ENCODE results near the gene FGF14. TPM values are rescaled to one million over a fixed set of nuclear protein-coding genes. Genes with fewer than 3 reads are reported as not detected.

The FGF14 gene
- total and polyA plus RNA-seq, 9 donors: 0.06 to 4.8 (median 0.60) TPM; not detected in 2

- no peaks in the 10 kb centered on the region for H3K36me3 ChIP-seq
- H3K27me3 ChIP-seq: no peaks in the 10 kb centered on the region
- no peak for DNase-seq
- WGBS, 3 donors: 60 to 61% (median 61%) methylated on average over 3 of the region's 3 CpGs
- no peaks in the 10 kb centered on the region for H3K9me3 ChIP-seq
- H3K4me3 ChIP-seq: no peak overlapping the region
- H3K4me1 ChIP-seq (ENCODE audit: insufficient read depth): no peaks in the 10 kb centered on the region
- no peak overlapping the region for H3K27ac ChIP-seq
- intact Hi-C loops (cut with DNase I): no loop called here
- TF ChIP-seq POLR2A (IDR thresholded peaks at IDR 0.05): no peak
- no peak for TF ChIP-seq EP300 (IDR thresholded peaks at IDR 0.05)
- TF ChIP-seq CTCF (IDR thresholded peaks at IDR 0.05): no peak
Measured at GRCh38 chr13:102132777-102133295, 269.0 kb downstream of the FGF14 start.

GRCh38 chr13:102131246-102131645 is 270.6 kb downstream of the FGF14 start:
- Histone ChIP-seq H3K27me3 (no peaks in the 10 kb centered on the region), H3K9me3 (no peaks in the 10 kb centered on the region), H3K36me3 (no peaks in the 10 kb centered on the region), H3K4me1 (ENCODE audit: insufficient read depth) (no peaks in the 10 kb centered on the region), H3K4me3 (no peak overlapping the region), H3K27ac (no peak overlapping the region)
- 67 to 78% (median 75%) methylated on average over 2 of the region's 2 CpGs for WGBS, 3 donors
- intact Hi-C loops (cut with DNase I): no loop called here
- no peak for TF ChIP-seq EP300 (IDR thresholded peaks at IDR 0.05)
- TF ChIP-seq POLR2A (IDR thresholded peaks at IDR 0.05): no peak
- no peak for TF ChIP-seq CTCF (IDR thresholded peaks at IDR 0.05)
- no peak for DNase-seq

- WGBS, 3 donors: 67 to 68% (median 67%) methylated on average over 4 of the region's 4 CpGs
Measured at GRCh38 chr13:102128216-102128810, 273.5 kb downstream of the FGF14 start.

GRCh38 chr13:102127153-102127552 is 274.7 kb downstream of the FGF14 start:
- Histone ChIP-seq H3K27ac (no peak overlapping the region), H3K4me1 (ENCODE audit: insufficient read depth) (no peaks in the 10 kb centered on the region), H3K27me3 (no peaks in the 10 kb centered on the region), H3K36me3 (no peaks in the 10 kb centered on the region), H3K4me3 (no peak overlapping the region), H3K9me3 (no peaks in the 10 kb centered on the region)
- no peak for TF ChIP-seq POLR2A (IDR thresholded peaks at IDR 0.05)
- TF ChIP-seq EP300 (IDR thresholded peaks at IDR 0.05): no peak
- no peak for TF ChIP-seq CTCF (IDR thresholded peaks at IDR 0.05)
- DNase-seq: no peak
- intact Hi-C loops (cut with DNase I): no loop called here
- 67 to 77% (median 70%) methylated on average over 1 of the region's 1 CpG for WGBS, 3 donors

More at GRCh38 chr13:102128216-102128810, 273.5 kb downstream of the FGF14 start:
- Histone ChIP-seq H3K4me3 (no peak overlapping the region), H3K27me3 (no peaks in the 10 kb centered on the region), H3K27ac (no peak overlapping the region), H3K36me3 (no peaks in the 10 kb centered on the region), H3K4me1 (ENCODE audit: insufficient read depth) (no peaks in the 10 kb centered on the region), H3K9me3 (no peaks in the 10 kb centered on the region)
- DNase-seq: no peak
- TF ChIP-seq POLR2A (IDR thresholded peaks at IDR 0.05) (no peak), EP300 (IDR thresholded peaks at IDR 0.05) (no peak), CTCF (IDR thresholded peaks at IDR 0.05) (no peak)
- intact Hi-C loops (cut with DNase I): no loop called here
